Muscle layer of duodenum (tissue), 2 donors: ENCODE measurements around the gene INHBA.

Experiments used
- H3K27ac ChIP-seq: one replicate; pipeline ENCODE4 v1.7.0; 2013; ENCODE audit warnings: mild to moderate bottlenecking, low read length
- H3K27me3 ChIP-seq: one replicate; pipeline ENCODE4 v1.7.0; 2013; ENCODE audit warnings: low read depth, mild to moderate bottlenecking, control low read depth, low read length
- H3K36me3 ChIP-seq, 2 donors: one replicate each; pipeline ENCODE4 v1.7.0; 2013; ENCODE audit warnings: low read length in 2 of 2, control low read depth in 1 of 2, mild to moderate bottlenecking in 1 of 2; ENCODE audit not compliant: insufficient read depth in 2 of 2, control insufficient read depth in 1 of 2
- H3K4me1 ChIP-seq, 2 donors: one replicate each; pipeline ENCODE4 v1.7.0; 2013; ENCODE audit warnings: low read length in 2 of 2, mild to moderate bottlenecking in 2 of 2, control low read depth in 1 of 2, moderate library complexity in 1 of 2; ENCODE audit not compliant: insufficient read depth in 2 of 2, control insufficient read depth in 1 of 2
- H3K4me3 ChIP-seq, 2 donors: one replicate each; pipeline ENCODE4 v1.7.0; 2013; ENCODE audit warnings: low read length in 2 of 2, low read depth in 1 of 2, mild to moderate bottlenecking in 1 of 2
- H3K9me3 ChIP-seq, 2 donors: one replicate each; pipeline ENCODE4 v1.7.0; 2013; ENCODE audit warnings: low read length in 2 of 2, control low read depth in 1 of 2, mild to moderate bottlenecking in 1 of 2; ENCODE audit not compliant: control insufficient read depth in 1 of 2
- donor health status: healthy.

Gene INHBA

GRCh38 chr7:41732436-41732785, 29.5 kb upstream of the INHBA start:
- H3K4me1 ChIP-seq, result peaks cover 0 to 5% of the 10 kb centered on the region in 2 donors
- H3K27ac ChIP-seq, result no peak overlapping the region
- no peak overlapping the region for H3K4me3 ChIP-seq

GRCh38 chr7:41731493-41732435, 28.9 kb upstream of the INHBA start:
- Histone ChIP-seq H3K4me3 (no peak overlapping the region), H3K27me3 (no peaks in the 10 kb centered on the region), H3K4me1 (peaks cover 0 to 5% of the 10 kb centered on the region in 2 donors), H3K27ac (no peak overlapping the region), H3K36me3 (no peaks in the 10 kb centered on the region), H3K9me3 (no peaks in the 10 kb centered on the region)

More at GRCh38 chr7:41732436-41732785, 29.5 kb upstream of the INHBA start:
- no peaks in the 10 kb centered on the region for H3K9me3 ChIP-seq
- no peaks in the 10 kb centered on the region for H3K27me3 ChIP-seq
- H3K36me3 ChIP-seq, result no peaks in the 10 kb centered on the region

GRCh38 chr7:41730668-41731067, 27.8 kb upstream of the INHBA start:
- Histone ChIP-seq H3K36me3 (no peaks in the 10 kb centered on the region), H3K4me3 (no peak overlapping the region), H3K27me3 (no peaks in the 10 kb centered on the region), H3K9me3 (no peaks in the 10 kb centered on the region), H3K27ac (no peak overlapping the region), H3K4me1 (peaks cover 0 to 5% of the 10 kb centered on the region in 2 donors)

GRCh38 chr7:41730161-41730560, 27.3 kb upstream of the INHBA start:
- Histone ChIP-seq H3K27ac (no peak overlapping the region), H3K36me3 (no peaks in the 10 kb centered on the region), H3K4me3 (no peak overlapping the region), H3K9me3 (no peaks in the 10 kb centered on the region), H3K4me1 (peaks cover 0 to 5% of the 10 kb centered on the region in 2 donors), H3K27me3 (no peaks in the 10 kb centered on the region)

- Histone ChIP-seq H3K4me1 (peaks cover 0 to 5% of the 10 kb centered on the region in 2 donors), H3K36me3 (no peaks in the 10 kb centered on the region), H3K27me3 (no peaks in the 10 kb centered on the region), H3K9me3 (no peaks in the 10 kb centered on the region), H3K27ac (no peak overlapping the region), H3K4me3 (no peak overlapping the region)
These were observed 26.2 kb upstream of the INHBA start for GRCh38 chr7:41729059-41729458.

GRCh38 chr7:41725013-41725412, 22.1 kb upstream of the INHBA start:
- Histone ChIP-seq H3K4me1 (no peaks in the 10 kb centered on the region), H3K4me3 (no peak overlapping the region), H3K36me3 (no peaks in the 10 kb centered on the region)

GRCh38 chr7:41720886-41721285, 18.0 kb upstream of the INHBA start:
- H3K4me3 ChIP-seq, result no peak overlapping the region
- no peaks in the 10 kb centered on the region for H3K9me3 ChIP-seq
- H3K36me3 ChIP-seq, result no peaks in the 10 kb centered on the region
- H3K4me1 ChIP-seq, result no peaks in the 10 kb centered on the region
- no peaks in the 10 kb centered on the region for H3K27me3 ChIP-seq
- H3K27ac ChIP-seq, result no peak overlapping the region

More at GRCh38 chr7:41725013-41725412, 22.1 kb upstream of the INHBA start:
- H3K9me3 ChIP-seq, result no peaks in the 10 kb centered on the region
- no peaks in the 10 kb centered on the region for H3K27me3 ChIP-seq
- no peak overlapping the region for H3K27ac ChIP-seq

- Histone ChIP-seq H3K27ac (no peak overlapping the region), H3K9me3 (no peaks in the 10 kb centered on the region), H3K4me3 (no peak overlapping the region), H3K4me1 (no peaks in the 10 kb centered on the region), H3K36me3 (no peaks in the 10 kb centered on the region), H3K27me3 (no peaks in the 10 kb centered on the region)
These were observed 17.2 kb upstream of the INHBA start for GRCh38 chr7:41720046-41720445.

GRCh38 chr7:41716691-41717090, 13.8 kb upstream of the INHBA start:
- H3K27me3 ChIP-seq, result no peaks in the 10 kb centered on the region
- H3K4me1 ChIP-seq, result no peaks in the 10 kb centered on the region
- H3K27ac ChIP-seq, result no peak overlapping the region
- no peak overlapping the region for H3K4me3 ChIP-seq
- no peaks in the 10 kb centered on the region for H3K36me3 ChIP-seq
- H3K9me3 ChIP-seq, result no peaks in the 10 kb centered on the region

GRCh38 chr7:41715000-41715399, 12.1 kb upstream of the INHBA start:
- Histone ChIP-seq H3K36me3 (no peaks in the 10 kb centered on the region), H3K27ac (no peak overlapping the region), H3K4me1 (no peaks in the 10 kb centered on the region), H3K27me3 (no peaks in the 10 kb centered on the region), H3K9me3 (no peaks in the 10 kb centered on the region), H3K4me3 (no peak overlapping the region)

GRCh38 chr7:41711283-41712064, 8.6 kb upstream of the INHBA start:
- H3K4me1 ChIP-seq, result no peaks in the 10 kb centered on the region
- H3K36me3 ChIP-seq, result no peaks in the 10 kb centered on the region
- H3K27me3 ChIP-seq, result no peaks in the 10 kb centered on the region
- H3K27ac ChIP-seq, result no peak overlapping the region
- no peak overlapping the region for H3K4me3 ChIP-seq
- H3K9me3 ChIP-seq, result no peaks in the 10 kb centered on the region
